GM15510 (cell line): ENCODE data around the gene LRRC40.

ENCODE experiments used
- POLR2A ChIP-seq: IDR thresholded peaks from 3 replicates; pipeline ENCODE4 v1.6.1; 2011; ENCODE audit warnings: borderline replicate concordance; ENCODE audit not compliant: insufficient read length; ENCODE audit errors: extremely low read depth

Gene LRRC40

GRCh38 chr1:70207492-70207891 lies 2.1 kb upstream of the LRRC40 start:
- no peak for TF ChIP-seq POLR2A

- no peak for TF ChIP-seq POLR2A
Observed at GRCh38 chr1:70205071-70205433, 327 bp downstream of the LRRC40 start.

GRCh38 chr1:70204600-70204999 lies 779 bp downstream of the LRRC40 start:
- TF ChIP-seq POLR2A, result no peak

- no peak for TF ChIP-seq POLR2A
Observed at GRCh38 chr1:70204139-70204538, 1.2 kb downstream of the LRRC40 start.

GRCh38 chr1:70202173-70202758 lies 3.1 kb downstream of the LRRC40 start:
- no peak for TF ChIP-seq POLR2A

GRCh38 chr1:70200065-70200464 lies 5.3 kb downstream of the LRRC40 start:
- no peak for TF ChIP-seq POLR2A

- TF ChIP-seq POLR2A, result no peak
Observed at GRCh38 chr1:70196333-70196732, 9.0 kb downstream of the LRRC40 start.

GRCh38 chr1:70195342-70195741 lies 10.0 kb downstream of the LRRC40 start:
- no peak for TF ChIP-seq POLR2A

GRCh38 chr1:70194601-70195000 lies 10.8 kb downstream of the LRRC40 start:
- no peak for TF ChIP-seq POLR2A

GRCh38 chr1:70190180-70190579 lies 15.2 kb downstream of the LRRC40 start:
- TF ChIP-seq POLR2A, result no peak

GRCh38 chr1:70188522-70188921 lies 16.9 kb downstream of the LRRC40 start:
- no peak for TF ChIP-seq POLR2A

GRCh38 chr1:70171512-70171911 lies 33.9 kb downstream of the LRRC40 start:
- no peak for TF ChIP-seq POLR2A

GRCh38 chr1:70169018-70169839 lies 36.1 kb downstream of the LRRC40 start:
- no peak for TF ChIP-seq POLR2A

- TF ChIP-seq POLR2A, result no peak
Observed at GRCh38 chr1:70168283-70168682, 37.1 kb downstream of the LRRC40 start.

- no peak for TF ChIP-seq POLR2A
Observed at GRCh38 chr1:70164350-70164749, 41.0 kb downstream of the LRRC40 start.

GRCh38 chr1:70156529-70157120 lies 48.8 kb downstream of the LRRC40 start:
- no peak for TF ChIP-seq POLR2A
